ENCODE data around the gene GRM4.

GRM4 gene

GRCh38 chr6:34114695-34115402 is 31.0 kb downstream of the GRM4 start:
- Histone ChIP-seq H3K27ac (no peak overlapping the region), H3K9ac (ENCODE audit: insufficient read length) (no peak overlapping the region), H3K36me3 (ENCODE audit: insufficient read depth, low read length) (no peaks in the 10 kb centered on the region), H3K9me3 (ENCODE audit: low read depth, low read length) (no peaks in the 10 kb centered on the region), H3K4me3 (no peak overlapping the region)
- no peak for TF ChIP-seq POLR2AphosphoS5 (IDR thresholded peaks at IDR 0.05; ENCODE audit: borderline replicate concordance, low read depth, low read length)
- TF ChIP-seq FOXP2 (optimal IDR thresholded peaks at IDR 0.05; ENCODE audit: control extremely low read depth, extremely low read length, insufficient read depth): no peak
- no peak for TF ChIP-seq EZH2 (IDR thresholded peaks at IDR 0.05)
- DNase-seq (ENCODE audit: low read depth, low spot score): no peak

GRCh38 chr6:34113532-34113931 is 32.4 kb downstream of the GRM4 start:
- Histone ChIP-seq H3K9me3 (ENCODE audit: low read depth, low read length) (no peaks in the 10 kb centered on the region), H3K9ac (ENCODE audit: insufficient read length) (no peak overlapping the region), H3K36me3 (ENCODE audit: insufficient read depth, low read length) (no peaks in the 10 kb centered on the region), H3K4me3 (no peak overlapping the region), H3K27ac (no peak overlapping the region)
- no peak for DNase-seq (ENCODE audit: low read depth, low spot score)
- TF ChIP-seq POLR2AphosphoS5 (IDR thresholded peaks at IDR 0.05; ENCODE audit: borderline replicate concordance, low read depth, low read length) (no peak), FOXP2 (optimal IDR thresholded peaks at IDR 0.05; ENCODE audit: control extremely low read depth, extremely low read length, insufficient read depth) (no peak), EZH2 (IDR thresholded peaks at IDR 0.05) (no peak)

GRCh38 chr6:34112126-34112525 is 33.8 kb downstream of the GRM4 start:
- Histone ChIP-seq H3K27ac (no peak overlapping the region), H3K36me3 (ENCODE audit: insufficient read depth, low read length) (no peaks in the 10 kb centered on the region), H3K4me3 (no peak overlapping the region), H3K9ac (ENCODE audit: insufficient read length) (no peak overlapping the region), H3K9me3 (ENCODE audit: low read depth, low read length) (no peaks in the 10 kb centered on the region)
- no peak for TF ChIP-seq POLR2AphosphoS5 (IDR thresholded peaks at IDR 0.05; ENCODE audit: borderline replicate concordance, low read depth, low read length)
- TF ChIP-seq EZH2 (IDR thresholded peaks at IDR 0.05): no peak
- no peak for TF ChIP-seq FOXP2 (optimal IDR thresholded peaks at IDR 0.05; ENCODE audit: control extremely low read depth, extremely low read length, insufficient read depth)
- DNase-seq (ENCODE audit: low read depth, low spot score): no peak

GRCh38 chr6:34110610-34111009 is 35.3 kb downstream of the GRM4 start:
- Histone ChIP-seq H3K9me3 (ENCODE audit: low read depth, low read length) (no peaks in the 10 kb centered on the region), H3K36me3 (ENCODE audit: insufficient read depth, low read length) (no peaks in the 10 kb centered on the region), H3K27ac (no peak overlapping the region), H3K9ac (ENCODE audit: insufficient read length) (no peak overlapping the region), H3K4me3 (no peak overlapping the region)
- no peak for TF ChIP-seq POLR2AphosphoS5 (IDR thresholded peaks at IDR 0.05; ENCODE audit: borderline replicate concordance, low read depth, low read length)
- no peak for TF ChIP-seq FOXP2 (optimal IDR thresholded peaks at IDR 0.05; ENCODE audit: control extremely low read depth, extremely low read length, insufficient read depth)
- TF ChIP-seq EZH2 (IDR thresholded peaks at IDR 0.05): no peak
- no peak for DNase-seq (ENCODE audit: low read depth, low spot score)

- no peaks in the 10 kb centered on the region for H3K36me3 ChIP-seq (ENCODE audit: insufficient read depth, low read length)
- H3K4me3 ChIP-seq: no peak overlapping the region
- TF ChIP-seq EZH2 (IDR thresholded peaks at IDR 0.05) (no peak), POLR2AphosphoS5 (IDR thresholded peaks at IDR 0.05; ENCODE audit: borderline replicate concordance, low read depth, low read length) (no peak)
- H3K9ac ChIP-seq (ENCODE audit: insufficient read length): no peak overlapping the region
- DNase-seq (ENCODE audit: low read depth, low spot score): no peak
- no peaks in the 10 kb centered on the region for H3K9me3 ChIP-seq (ENCODE audit: low read depth, low read length)
- H3K27ac ChIP-seq: no peak overlapping the region
Measured at GRCh38 chr6:34108176-34108575, 37.7 kb downstream of the GRM4 start.

- no peak for DNase-seq (ENCODE audit: low read depth, low spot score)
- Histone ChIP-seq H3K9me3 (ENCODE audit: low read depth, low read length) (no peaks in the 10 kb centered on the region), H3K27ac (no peak overlapping the region), H3K36me3 (ENCODE audit: insufficient read depth, low read length) (no peaks in the 10 kb centered on the region), H3K9ac (ENCODE audit: insufficient read length) (no peak overlapping the region), H3K4me3 (no peak overlapping the region)
- no peak for TF ChIP-seq POLR2AphosphoS5 (IDR thresholded peaks at IDR 0.05; ENCODE audit: borderline replicate concordance, low read depth, low read length)
- no peak for TF ChIP-seq EZH2 (IDR thresholded peaks at IDR 0.05)
- TF ChIP-seq FOXP2 (optimal IDR thresholded peaks at IDR 0.05; ENCODE audit: control extremely low read depth, extremely low read length, insufficient read depth): no peak
Measured at GRCh38 chr6:34106900-34107299, 39.0 kb downstream of the GRM4 start.

GRCh38 chr6:34106421-34106820 is 39.5 kb downstream of the GRM4 start:
- TF ChIP-seq EZH2 (IDR thresholded peaks at IDR 0.05) (no peak), POLR2AphosphoS5 (IDR thresholded peaks at IDR 0.05; ENCODE audit: borderline replicate concordance, low read depth, low read length) (no peak), FOXP2 (optimal IDR thresholded peaks at IDR 0.05; ENCODE audit: control extremely low read depth, extremely low read length, insufficient read depth) (no peak)
- Histone ChIP-seq H3K27ac (no peak overlapping the region), H3K4me3 (no peak overlapping the region), H3K36me3 (ENCODE audit: insufficient read depth, low read length) (no peaks in the 10 kb centered on the region), H3K9me3 (ENCODE audit: low read depth, low read length) (no peaks in the 10 kb centered on the region), H3K9ac (ENCODE audit: insufficient read length) (no peak overlapping the region)
- no peak for DNase-seq (ENCODE audit: low read depth, low spot score)

- DNase-seq (ENCODE audit: low read depth, low spot score): no peak
- Histone ChIP-seq H3K36me3 (ENCODE audit: insufficient read depth, low read length) (no peaks in the 10 kb centered on the region), H3K4me3 (no peak overlapping the region), H3K9me3 (ENCODE audit: low read depth, low read length) (no peaks in the 10 kb centered on the region), H3K27ac (no peak overlapping the region), H3K9ac (ENCODE audit: insufficient read length) (no peak overlapping the region)
- TF ChIP-seq POLR2AphosphoS5 (IDR thresholded peaks at IDR 0.05; ENCODE audit: borderline replicate concordance, low read depth, low read length) (no peak), EZH2 (IDR thresholded peaks at IDR 0.05) (no peak), FOXP2 (optimal IDR thresholded peaks at IDR 0.05; ENCODE audit: control extremely low read depth, extremely low read length, insufficient read depth) (no peak)
Measured at GRCh38 chr6:34104628-34105027, 41.3 kb downstream of the GRM4 start.

- no peaks in the 10 kb centered on the region for H3K36me3 ChIP-seq (ENCODE audit: insufficient read depth, low read length)
- no peak overlapping the region for H3K4me3 ChIP-seq
- TF ChIP-seq FOXP2 (optimal IDR thresholded peaks at IDR 0.05; ENCODE audit: control extremely low read depth, extremely low read length, insufficient read depth) (no peak), POLR2AphosphoS5 (IDR thresholded peaks at IDR 0.05; ENCODE audit: borderline replicate concordance, low read depth, low read length) (no peak), EZH2 (IDR thresholded peaks at IDR 0.05) (no peak)
- H3K9me3 ChIP-seq (ENCODE audit: low read depth, low read length): no peaks in the 10 kb centered on the region
- H3K27ac ChIP-seq: no peak overlapping the region
- no peak for DNase-seq (ENCODE audit: low read depth, low spot score)
- H3K9ac ChIP-seq (ENCODE audit: insufficient read length): no peak overlapping the region
Measured at GRCh38 chr6:34104186-34104585, 41.7 kb downstream of the GRM4 start.

All from SK-N-MC (cell line).